ENCODE measurements around the gene C4orf46. TPM values are rescaled to one million over a fixed set of nuclear protein-coding genes. Genes with fewer than 3 reads are reported as not detected.

C4orf46 gene
- polyA plus RNA-seq, 1 donor from 2014 or later = 22.9 TPM

- Histone ChIP-seq H4K20me1 (ENCODE audit: insufficient read depth) (no peaks in the 10 kb centered on the region), H3K9ac (ENCODE audit: low read length) (no peak overlapping the region), H3K4me2 (ENCODE audit: low read length) (no peak overlapping the region), H3K27me3 (ENCODE audit: insufficient read depth, low read depth, low read length) (no peaks in the 10 kb centered on the region), H2AFZ (ENCODE audit: low read depth, low read length) (no peak overlapping the region), H3F3A (ENCODE audit: insufficient read depth, low read length, poor library complexity, severe bottlenecking) (no peaks in the 10 kb centered on the region), H3K36me3 (ENCODE audit: insufficient read depth, low read length) (no peaks in the 10 kb centered on the region), H3K79me2 (replicated peaks; ENCODE audit: insufficient read depth, low read length) (no peaks in the 10 kb centered on the region), H3K4me3 (ENCODE audit: low read length) (no peak overlapping the region), H3K9me3 (ENCODE audit: low read length) (no peaks in the 10 kb centered on the region), H3K9me2 (ENCODE audit: insufficient read depth, low read length) (no peaks in the 10 kb centered on the region), H3K27ac (ENCODE audit: low read length) (no peak overlapping the region)
- TF ChIP-seq POLR2AphosphoS5 (IDR thresholded peaks at IDR 0.05) (no peak), MXI1 (conservative IDR thresholded peaks at IDR 0.05; ENCODE audit: poor library complexity, severe bottlenecking) (no peak), EP300 (conservative IDR thresholded peaks at IDR 0.05; ENCODE audit: poor library complexity, severe bottlenecking) (no peak), EZH2 (IDR thresholded peaks at IDR 0.05; ENCODE audit: borderline replicate concordance, insufficient read depth, low read length, poor library complexity, severe bottlenecking) (no peak), REST (IDR thresholded peaks at IDR 0.05; ENCODE audit: borderline replicate concordance) (no peak), TAF1 (IDR thresholded peaks at IDR 0.05; ENCODE audit: low read depth) (no peak), RAD21 (conservative IDR thresholded peaks at IDR 0.05) (no peak), SMC3 (conservative IDR thresholded peaks at IDR 0.05; ENCODE audit: poor library complexity) (no peak), CTCF (IDR thresholded peaks at IDR 0.05; ENCODE audit: poor library complexity, severe bottlenecking) (no peak)
Observed at GRCh38 chr4:158617956-158618355, 53.7 kb downstream of the C4orf46 start.

Small RNA genes within 50 kb of the gene (small RNA-seq; reads per million reads assigned to genes)
- gene RF00012 = 0 to 0.41 (median 0.10) reads per million in 3 experiments

Other genes with a start within 250 kb of the C4orf46 start
- gene RXFP1, start 150.0 kb downstream of the C4orf46 start, polyA plus RNA-seq = 0.12 TPM in 1 of 2 replicates, not detected in the other
- 24.9 and 45.1 TPM in 2 replicates for gene ETFDH, start 409 bp upstream of the C4orf46 start, polyA plus RNA-seq
- gene PPID, start 51.5 kb upstream of the C4orf46 start, polyA plus RNA-seq = 45.7 and 65.2 TPM in 2 replicates
- 51.7 and 54.6 TPM in 2 replicates for gene FNIP2, start 97.1 kb upstream of the C4orf46 start, polyA plus RNA-seq